PFSK-1 (cell line): Measurements from ENCODE around the gene KRT25.

Source experiments
- FOXP2 ChIP-seq: optimal IDR thresholded peaks from 2 replicates; pipeline ENCODE3; 2011; ENCODE audit warnings: borderline replicate concordance, control low read depth, inconsistent platforms; ENCODE audit not compliant: insufficient read depth; ENCODE audit errors: extremely low read length, extremely low read depth
- POLR2AphosphoS5 ChIP-seq: IDR thresholded peaks from 2 replicates; pipeline ENCODE4 v1.6.1; 2012; ENCODE audit warnings: low read depth, mild to moderate bottlenecking, control low read depth, low read length, moderate library complexity
- REST ChIP-seq, 2 experiments: IDR thresholded peaks; 2 replicates each; pipeline versions ENCODE4 v1.6.1 to v1.8.0; 2011 to 2012; ENCODE audit warnings: low read depth in 2 of 2, low read length in 2 of 2, control low read depth in 1 of 2, inconsistent platforms in 1 of 2, mild to moderate bottlenecking in 1 of 2, moderate library complexity in 1 of 2; ENCODE audit not compliant: insufficient read depth in 1 of 2
- SIN3A ChIP-seq: IDR thresholded peaks from 2 replicates; pipeline ENCODE4 v1.6.1; 2012; ENCODE audit warnings: mild to moderate bottlenecking, low read length, moderate library complexity, borderline replicate concordance; ENCODE audit not compliant: insufficient read depth
- TAF1 ChIP-seq: IDR thresholded peaks from 2 replicates; pipeline ENCODE4 v1.6.1; 2012; ENCODE audit warnings: low read length, control low read depth, borderline replicate concordance; ENCODE audit not compliant: insufficient read depth

KRT25 gene

GRCh38 chr17:40777971-40778370 lies 22.8 kb upstream of the KRT25 start:
- TF ChIP-seq FOXP2 (no peak), POLR2AphosphoS5 (no peak), REST (IDR thresholded peaks at IDR 0.05; ENCODE audit: insufficient read depth in 1 of 2, low read depth in 2 of 2, low read length in 2 of 2) (no peak), SIN3A (no peak), TAF1 (no peak)

- TF ChIP-seq POLR2AphosphoS5 = no peak
- no peak for TF ChIP-seq TAF1
- TF ChIP-seq REST (IDR thresholded peaks at IDR 0.05; ENCODE audit: insufficient read depth in 1 of 2, low read depth in 2 of 2, low read length in 2 of 2) = no peak
- no peak for TF ChIP-seq FOXP2
- no peak for TF ChIP-seq SIN3A
Measured at GRCh38 chr17:40777459-40777858, 22.3 kb upstream of the KRT25 start.

GRCh38 chr17:40775945-40776344 lies 20.8 kb upstream of the KRT25 start:
- TF ChIP-seq SIN3A = no peak
- no peak for TF ChIP-seq FOXP2
- TF ChIP-seq TAF1 = no peak
- TF ChIP-seq REST (IDR thresholded peaks at IDR 0.05; ENCODE audit: insufficient read depth in 1 of 2, low read depth in 2 of 2, low read length in 2 of 2) = no peak
- TF ChIP-seq POLR2AphosphoS5 = no peak

GRCh38 chr17:40772101-40772500 lies 17.0 kb upstream of the KRT25 start, which contains the start of gene KRT26:
TSS of gene KRT26 (minus strand) at chr17:40772201. CDS start at chr17:40772113, 88 bp downstream.
- TF ChIP-seq FOXP2 (no peak), REST (IDR thresholded peaks at IDR 0.05; ENCODE audit: insufficient read depth in 1 of 2, low read depth in 2 of 2, low read length in 2 of 2) (no peak)

- no peak for TF ChIP-seq TAF1
- TF ChIP-seq REST (IDR thresholded peaks at IDR 0.05; ENCODE audit: insufficient read depth in 1 of 2, low read depth in 2 of 2, low read length in 2 of 2) = no peak
- TF ChIP-seq POLR2AphosphoS5 = no peak
- no peak for TF ChIP-seq SIN3A
- no peak for TF ChIP-seq FOXP2
Measured at GRCh38 chr17:40765657-40766056, 10.5 kb upstream of the KRT25 start.
